Osteoblast (primary cell): ENCODE data around the gene ENAH. TPM values are rescaled to one million over a fixed set of nuclear protein-coding genes. Genes with fewer than 3 reads are reported as not detected.

Source experiments
- DNase-seq: peaks from one replicate; pipeline ENCODE4 v3.0.0; 2011; ENCODE audit warnings: low spot score, mixed read lengths; ENCODE audit not compliant: insufficient read length; ENCODE audit errors: missing footprints
- H2AFZ ChIP-seq: 2 replicates; pipeline ENCODE4 v1.6.0; 2011; ENCODE audit warnings: mild to moderate bottlenecking, low read length
- H3K27ac ChIP-seq: 2 replicates; pipeline ENCODE4 v1.5.1; 2011; ENCODE audit warnings: mild to moderate bottlenecking, low read depth, low read length, moderate library complexity
- H3K27me3 ChIP-seq: 2 replicates; pipeline ENCODE4 v1.6.0; 2012; ENCODE audit warnings: mild to moderate bottlenecking, control low read depth, inconsistent platforms, low read length, moderate library complexity; ENCODE audit not compliant: insufficient read depth
- H3K36me3 ChIP-seq: 2 replicates; pipeline ENCODE4 v1.5.1; 2011; ENCODE audit warnings: mild to moderate bottlenecking, low read length, control low read depth, moderate library complexity; ENCODE audit not compliant: insufficient read depth
- H3K4me1 ChIP-seq: 2 replicates; pipeline ENCODE4 v1.5.1; 2011; ENCODE audit warnings: mild to moderate bottlenecking, low read length, control low read depth, moderate library complexity; ENCODE audit not compliant: insufficient read depth
- H3K4me2 ChIP-seq: 2 replicates; pipeline ENCODE4 v1.6.0; 2011; ENCODE audit warnings: mild to moderate bottlenecking, low read length; ENCODE audit not compliant: insufficient read depth
- H3K4me3 ChIP-seq: fragments of 200-600 bp; sonication (generic); 3 replicates; pipeline ENCODE4 v1.5.1; 2012; ENCODE audit warnings: mild to moderate bottlenecking, low read length, inconsistent platforms; ENCODE audit not compliant: insufficient read depth
- H3K79me2 ChIP-seq: 2 replicates; pipeline ENCODE4 v1.6.0; 2012; ENCODE audit warnings: mild to moderate bottlenecking, low read length, control low read depth, inconsistent platforms; ENCODE audit not compliant: insufficient read depth
- H3K9me3 ChIP-seq: 2 replicates; pipeline ENCODE4 v1.5.1; 2011; ENCODE audit warnings: low read depth, low read length, control low read depth
- H4K20me1 ChIP-seq: 2 replicates; pipeline ENCODE4 v1.6.0; 2012; ENCODE audit warnings: mild to moderate bottlenecking, low read length, control low read depth; ENCODE audit not compliant: insufficient read depth
- total RNA-seq: library from RNA; depleted of rRNA; stranded (reverse); fragments of >200 nt; gene quantifications from 2 replicates; pipeline ENCODE4 v1.2.3, GENCODE V29; 2012
- TF ChIP-seq, protein P1 (sequence below): IDR thresholded peaks from 2 replicates; pipeline ENCODE4 v1.5.1; 2011; ENCODE audit warnings: mild to moderate bottlenecking, low read depth, low read length, moderate library complexity; ENCODE audit errors: extremely low read depth

The ENAH gene
- total RNA-seq, 1 donor = 453 TPM

- no peak overlapping the region for H3K4me2 ChIP-seq
- DNase-seq = no peak
- H3K27ac ChIP-seq = no peak overlapping the region
These were observed 194.7 kb downstream of the ENAH start for GRCh38 chr1:225458222-225458631.

DNA sequence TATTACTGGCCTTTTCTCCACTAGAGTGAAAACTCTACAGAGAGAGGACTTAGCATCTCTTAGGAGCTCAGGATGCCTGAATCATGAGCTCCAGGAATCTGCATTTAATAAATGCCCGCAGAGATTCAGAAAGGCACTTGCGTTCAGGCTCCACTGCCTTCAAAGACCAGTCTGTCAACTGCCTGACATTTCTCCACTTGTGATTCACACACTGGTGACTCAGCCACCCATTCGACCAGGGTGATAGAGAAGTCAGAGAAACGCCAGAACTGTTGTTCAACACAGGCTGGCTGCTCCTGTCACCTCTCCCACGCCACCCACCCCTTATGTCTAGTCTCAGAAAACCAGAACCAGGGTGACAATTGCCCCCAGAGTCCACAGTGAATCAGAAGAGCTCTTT is 198.2 kb downstream of the ENAH start:
- H3K27ac ChIP-seq = peak overlapping the region; percentile 64
- H3K27me3 ChIP-seq = no peaks in the 10 kb centered on the region
- no peaks in the 10 kb centered on the region for H3K79me2 ChIP-seq
- H3K36me3 ChIP-seq = no peaks in the 10 kb centered on the region
- no peaks in the 10 kb centered on the region for H3K9me3 ChIP-seq
- peak overlapping the region; percentile 21 for H2AFZ ChIP-seq
- H4K20me1 ChIP-seq = no peaks in the 10 kb centered on the region
- peak overlapping the region; percentile 8 for H3K4me3 ChIP-seq
- peaks cover 20% of the 10 kb centered on the region for H3K4me1 ChIP-seq
- TF ChIP-seq, protein P1, sequence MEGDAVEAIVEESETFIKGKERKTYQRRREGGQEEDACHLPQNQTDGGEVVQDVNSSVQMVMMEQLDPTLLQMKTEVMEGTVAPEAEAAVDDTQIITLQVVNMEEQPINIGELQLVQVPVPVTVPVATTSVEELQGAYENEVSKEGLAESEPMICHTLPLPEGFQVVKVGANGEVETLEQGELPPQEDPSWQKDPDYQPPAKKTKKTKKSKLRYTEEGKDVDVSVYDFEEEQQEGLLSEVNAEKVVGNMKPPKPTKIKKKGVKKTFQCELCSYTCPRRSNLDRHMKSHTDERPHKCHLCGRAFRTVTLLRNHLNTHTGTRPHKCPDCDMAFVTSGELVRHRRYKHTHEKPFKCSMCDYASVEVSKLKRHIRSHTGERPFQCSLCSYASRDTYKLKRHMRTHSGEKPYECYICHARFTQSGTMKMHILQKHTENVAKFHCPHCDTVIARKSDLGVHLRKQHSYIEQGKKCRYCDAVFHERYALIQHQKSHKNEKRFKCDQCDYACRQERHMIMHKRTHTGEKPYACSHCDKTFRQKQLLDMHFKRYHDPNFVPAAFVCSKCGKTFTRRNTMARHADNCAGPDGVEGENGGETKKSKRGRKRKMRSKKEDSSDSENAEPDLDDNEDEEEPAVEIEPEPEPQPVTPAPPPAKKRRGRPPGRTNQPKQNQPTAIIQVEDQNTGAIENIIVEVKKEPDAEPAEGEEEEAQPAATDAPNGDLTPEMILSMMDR = no peak
- peak; percentile 97 for DNase-seq
- peak overlapping the region; percentile 46 for H3K4me2 ChIP-seq

More at GRCh38 chr1:225458222-225458631, 194.7 kb downstream of the ENAH start:
- H3K27me3 ChIP-seq = no peaks in the 10 kb centered on the region
- no peaks in the 10 kb centered on the region for H3K79me2 ChIP-seq
- TF ChIP-seq, protein P1 = no peak
- H3K4me1 ChIP-seq = peaks cover 33% of the 10 kb centered on the region
- no peak overlapping the region for H3K4me3 ChIP-seq
- no peaks in the 10 kb centered on the region for H4K20me1 ChIP-seq
- no peaks in the 10 kb centered on the region for H3K9me3 ChIP-seq
- no peaks in the 10 kb centered on the region for H3K36me3 ChIP-seq
- no peak overlapping the region for H2AFZ ChIP-seq

DNA sequence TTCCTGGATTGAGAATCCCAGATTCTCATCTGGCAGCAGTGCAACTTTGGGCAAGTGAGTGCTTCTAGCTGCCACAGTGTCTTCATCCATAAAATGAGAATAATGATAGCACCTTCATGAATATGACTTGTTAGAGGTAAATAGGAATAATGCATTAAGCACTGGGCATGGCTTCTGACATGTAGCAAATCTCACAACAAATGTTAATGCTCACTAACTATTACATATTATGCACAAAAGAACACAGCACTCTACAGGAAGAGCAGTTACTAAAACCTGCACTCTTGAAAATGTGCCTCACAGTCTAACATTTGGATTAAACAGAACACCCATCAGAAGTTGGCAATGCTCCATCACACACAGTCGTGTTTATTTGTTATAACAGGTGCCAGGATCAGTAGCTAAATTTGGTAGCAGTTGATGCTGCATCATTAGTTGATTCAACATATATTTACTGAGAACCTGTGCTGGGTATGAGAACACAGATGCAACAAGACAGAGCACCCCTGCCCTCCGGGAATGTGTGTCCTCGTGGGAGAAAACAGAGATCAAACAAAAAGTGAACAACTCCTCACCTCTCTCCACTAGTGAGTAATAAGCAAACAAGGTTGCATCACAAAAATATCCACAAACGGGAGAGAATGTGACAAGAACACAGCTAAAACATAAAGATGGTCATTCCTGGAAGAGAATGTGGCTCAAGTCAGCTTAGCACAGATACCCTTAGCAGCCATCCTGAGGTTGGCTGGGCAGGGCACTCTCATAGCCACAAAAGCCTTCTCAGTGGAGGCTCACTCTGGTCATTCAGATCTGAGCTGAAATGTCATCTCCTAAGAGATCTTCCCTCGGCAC is 198.9 kb downstream of the ENAH start:
- Histone ChIP-seq H3K4me3 (no peak overlapping the region), H3K27ac (no peak overlapping the region), H3K27me3 (no peaks in the 10 kb centered on the region), H3K9me3 (no peaks in the 10 kb centered on the region), H3K79me2 (no peaks in the 10 kb centered on the region), H3K4me1 (peaks cover 13% of the 10 kb centered on the region), H3K4me2 (peak overlapping the region; percentile 46), H4K20me1 (no peaks in the 10 kb centered on the region), H2AFZ (no peak overlapping the region), H3K36me3 (no peaks in the 10 kb centered on the region)
- DNase-seq = no peak
- TF ChIP-seq, protein P1 = no peak

- Histone ChIP-seq H2AFZ (no peak overlapping the region), H3K36me3 (no peaks in the 10 kb centered on the region), H3K4me3 (no peak overlapping the region), H3K9me3 (no peaks in the 10 kb centered on the region), H3K79me2 (no peaks in the 10 kb centered on the region), H3K27ac (no peak overlapping the region), H3K4me2 (no peak overlapping the region), H3K4me1 (peaks cover 26% of the 10 kb centered on the region), H3K27me3 (no peaks in the 10 kb centered on the region), H4K20me1 (no peaks in the 10 kb centered on the region)
- no peak for DNase-seq
- TF ChIP-seq, protein P1 = no peak
These were observed 200.9 kb downstream of the ENAH start for GRCh38 chr1:225451840-225452515.
